ENCODE data around the gene JAK1.
"Not testable (repeated sequence)": the region's sequence is repeated elsewhere in the genome, so short reads cannot be mapped to it uniquely, and the experiment has no call there.

Gene JAK1

GRCh38 chr1:64966158-64966971 lies at the start of gene JAK1:
Gene JAK1 (minus strand): TSS chr1:64966549. CDS start chr1:64886264, 80,285 bp downstream.
- peak; percentile 82 to 88 (median 84) for DNase-seq (ENCODE audit: low read depth in 4 of 4, low spot score in 1 of 4)

GRCh38 chr1:65014321-65014720 lies 48.0 kb upstream of the JAK1 start:
- DNase-seq (ENCODE audit: low read depth in 4 of 4, low spot score in 1 of 4), result no peak

GRCh38 chr1:65011983-65012382 lies 45.6 kb upstream of the JAK1 start:
- DNase-seq (ENCODE audit: low read depth in 4 of 4, low spot score in 1 of 4), result no peak

- no peak for DNase-seq (ENCODE audit: low read depth in 4 of 4, low spot score in 1 of 4)
Observed at GRCh38 chr1:65009724-65010420, 43.5 kb upstream of the JAK1 start.

GRCh38 chr1:65009176-65009575 lies 42.8 kb upstream of the JAK1 start:
- DNase-seq (ENCODE audit: low read depth in 4 of 4, low spot score in 1 of 4), result no peak

- no peak for DNase-seq (ENCODE audit: low read depth in 4 of 4, low spot score in 1 of 4)
Observed at GRCh38 chr1:65006806-65007205, 40.5 kb upstream of the JAK1 start.

GRCh38 chr1:65003316-65003664 lies 36.9 kb upstream of the JAK1 start:
- no peak for DNase-seq (ENCODE audit: low read depth in 4 of 4, low spot score in 1 of 4)

GRCh38 chr1:65002508-65003315 lies 36.4 kb upstream of the JAK1 start:
- DNase-seq (ENCODE audit: low read depth in 4 of 4, low spot score in 1 of 4), result peak; percentile 11 to 48 (median 40)

- DNase-seq (ENCODE audit: low read depth in 4 of 4, low spot score in 1 of 4), result no peak
Observed at GRCh38 chr1:65002156-65002507, 35.8 kb upstream of the JAK1 start.

GRCh38 chr1:65001231-65001792 lies 35.0 kb upstream of the JAK1 start:
- peak; percentile 45 to 79 (median 64) for DNase-seq (ENCODE audit: low read depth in 4 of 4, low spot score in 1 of 4)

- DNase-seq (ENCODE audit: low read depth in 4 of 4, low spot score in 1 of 4), result not testable (repeated sequence)
Observed at GRCh38 chr1:64998425-64998948, 32.1 kb upstream of the JAK1 start.

- no peak for DNase-seq (ENCODE audit: low read depth in 4 of 4, low spot score in 1 of 4)
Observed at GRCh38 chr1:64996541-64997257, 30.4 kb upstream of the JAK1 start.

- no peak for DNase-seq (ENCODE audit: low read depth in 4 of 4, low spot score in 1 of 4)
Observed at GRCh38 chr1:64995316-64995715, 29.0 kb upstream of the JAK1 start.

GRCh38 chr1:64986903-64987871 lies 20.8 kb upstream of the JAK1 start:
- DNase-seq (ENCODE audit: low read depth in 4 of 4, low spot score in 1 of 4), result no peak

- DNase-seq (ENCODE audit: low read depth in 4 of 4, low spot score in 1 of 4), result no peak
Observed at GRCh38 chr1:64984737-64985136, 18.4 kb upstream of the JAK1 start.

- DNase-seq (ENCODE audit: low read depth in 4 of 4, low spot score in 1 of 4), result no peak
Observed at GRCh38 chr1:64984106-64984505, 17.8 kb upstream of the JAK1 start.

GRCh38 chr1:64983110-64983509 lies 16.8 kb upstream of the JAK1 start:
- no peak for DNase-seq (ENCODE audit: low read depth in 4 of 4, low spot score in 1 of 4)

GRCh38 chr1:64981601-64982533 lies 15.5 kb upstream of the JAK1 start:
- DNase-seq (ENCODE audit: low read depth in 4 of 4, low spot score in 1 of 4), result no peak
